Measurements from ENCODE around the gene GPR160.

GPR160 gene

GRCh38 chr3:170037463-170038433 is at the start of gene GPR160:
GPR160 (plus strand) TSS chr3:170037995; CDS start chr3:170083973, 45,978 bp downstream.
- TF ChIP-seq CTCF (IDR thresholded peaks at IDR 0.05): peak; percentile 94

- TF ChIP-seq CTCF (IDR thresholded peaks at IDR 0.05): no peak
These were observed 47.4 kb upstream of the GPR160 start for GRCh38 chr3:169990431-169990830.

GRCh38 chr3:169992156-169992555 is 45.6 kb upstream of the GPR160 start:
- TF ChIP-seq CTCF (IDR thresholded peaks at IDR 0.05): no peak

GRCh38 chr3:169992781-169993180 is 45.0 kb upstream of the GPR160 start:
- no peak for TF ChIP-seq CTCF (IDR thresholded peaks at IDR 0.05)

GRCh38 chr3:169993761-169994160 is 44.0 kb upstream of the GPR160 start:
- no peak for TF ChIP-seq CTCF (IDR thresholded peaks at IDR 0.05)

GRCh38 chr3:169996063-169996462 is 41.7 kb upstream of the GPR160 start:
- no peak for TF ChIP-seq CTCF (IDR thresholded peaks at IDR 0.05)

GRCh38 chr3:169998668-169999131 is 39.1 kb upstream of the GPR160 start:
- TF ChIP-seq CTCF (IDR thresholded peaks at IDR 0.05): no peak
